H1 (cell line): ENCODE results near the gene BBS7. TPM values are rescaled to one million over a fixed set of nuclear protein-coding genes. Genes with fewer than 3 reads are reported as not detected.

Source experiments
- CTCF ChIA-PET: fragments of 300-600 bp; sonication (Branson Sonifier 250); formaldehyde crosslinking; loops from one replicate; lab custom pipeline; 2021; ENCODE audit not compliant: partially characterized antibody; lab: Charles Lee
- POLR2A ChIA-PET: fragments of 300-600 bp; sonication (Branson Sonifier 250); formaldehyde crosslinking; loops from one replicate; lab custom pipeline; 2021; ENCODE audit warnings: inconsistent platforms; ENCODE audit not compliant: partially characterized antibody; lab: Charles Lee
- DNase-seq, 2 experiments: peaks; one replicate each; pipeline versions ENCODE4 v3.0.0 to v3.0.0-alpha.2; 2010 to 2022; ENCODE audit warnings: low spot score in 2 of 2, low read depth in 1 of 2, mixed read lengths in 1 of 2
- FAIRE-seq: peaks from 2 replicates; lab custom pipeline; 2011; peaks lifted over from hg19 to GRCh38; lab: Jason Lieb, UNC
- H2AFZ ChIP-seq: 2 replicates; pipeline ENCODE4 v1.8.1; 2012; ENCODE audit warnings: low read length, inconsistent platforms
- H2AK5ac ChIP-seq: 2 replicates; pipeline ENCODE4 v1.6.1; 2013; ENCODE audit warnings: low read depth, low read length
- H2BK120ac ChIP-seq: replicated peaks from 2 replicates; pipeline ENCODE3; 2013; ENCODE audit warnings: low read depth, low read length, inconsistent platforms
- H2BK12ac ChIP-seq: 2 replicates; pipeline ENCODE4 v1.6.1; 2013; ENCODE audit warnings: low read depth, low read length
- H2BK15ac ChIP-seq: 2 replicates; pipeline ENCODE4 v1.6.1; 2013; ENCODE audit warnings: low read length
- H2BK20ac ChIP-seq: 2 replicates; pipeline ENCODE4 v1.6.1; 2013; ENCODE audit warnings: low read length
- H2BK5ac ChIP-seq: 2 replicates; pipeline ENCODE4 v1.6.1; 2013; ENCODE audit warnings: low read depth, low read length
- H3K14ac ChIP-seq: 2 replicates; pipeline ENCODE4 v1.6.1; 2013; ENCODE audit warnings: inconsistent platforms; ENCODE audit not compliant: insufficient read length
- H3K18ac ChIP-seq: 2 replicates; pipeline ENCODE4 v1.6.1; 2013; ENCODE audit warnings: low read length; ENCODE audit errors: extremely low read depth
- H3K23ac ChIP-seq: 2 replicates; pipeline ENCODE4 v1.6.1; 2013; ENCODE audit warnings: inconsistent platforms; ENCODE audit not compliant: insufficient read length
- H3K23me2 ChIP-seq: 2 replicates; pipeline ENCODE4 v1.6.1; 2013; ENCODE audit warnings: low read depth, low read length
- H3K27ac ChIP-seq: 2 replicates; pipeline ENCODE4 v1.6.1; 2011; ENCODE audit warnings: low read depth, low read length, inconsistent platforms
- H3K27me3 ChIP-seq, 4 experiments: replicated peaks in 1 of 4; 1 replicate in 1 of 4; 2 replicates in 3 of 4; pipeline versions ENCODE4 v1.6.1 to v1.8.1; 2011 to 2013; ENCODE audit warnings: low read length in 3 of 4, mild to moderate bottlenecking in 3 of 4, inconsistent platforms in 2 of 4, mixed read lengths in 2 of 4, moderate library complexity in 1 of 4; ENCODE audit not compliant: control insufficient read depth in 3 of 4, insufficient read depth in 3 of 4; ENCODE audit errors: extremely low read depth in 1 of 4
- H3K36me3 ChIP-seq, 4 experiments: 2 replicates each; pipeline versions ENCODE4 v1.6.1 to v1.8.1; 2011 to 2013; ENCODE audit warnings: mild to moderate bottlenecking in 4 of 4, low read length in 3 of 4, moderate library complexity in 2 of 4, control low read depth in 1 of 4, inconsistent platforms in 1 of 4; ENCODE audit not compliant: insufficient read depth in 4 of 4, control insufficient read depth in 2 of 4
- H3K4ac ChIP-seq: replicated peaks from 2 replicates; pipeline ENCODE3; 2013; ENCODE audit warnings: low read length, low read depth, mixed read lengths, inconsistent platforms; ENCODE audit not compliant: insufficient read length
- H3K4me1 ChIP-seq, 4 experiments: replicated peaks in 1 of 4; 1 replicate in 1 of 4; 2 replicates in 3 of 4; pipeline versions ENCODE4 v1.6.1 to v1.8.1; 2011 to 2013; ENCODE audit warnings: low read length in 3 of 4, inconsistent platforms in 2 of 4, mixed read lengths in 1 of 4; ENCODE audit not compliant: insufficient read depth in 4 of 4, control insufficient read depth in 3 of 4
- H3K4me2 ChIP-seq, 2 experiments: 2 replicates each; pipeline versions ENCODE4 v1.6.1 to v1.8.1; 2011 to 2013; ENCODE audit warnings: low read depth in 2 of 2, low read length in 2 of 2, control low read depth in 1 of 2, inconsistent platforms in 1 of 2, mild to moderate bottlenecking in 1 of 2; ENCODE audit not compliant: insufficient read depth in 1 of 2
- H3K4me3 ChIP-seq, 4 experiments: fragments of 200-600, 300-600 bp in 1 of 4; sonication (generic), shearing (Covaris generic), sonication (Bioruptor Twin) in 1 of 4; 2 replicates each; pipeline versions ENCODE4 v1.5.1 to v1.8.1; 2011 to 2016; ENCODE audit warnings: low read length in 4 of 4, low read depth in 3 of 4, control low read depth in 2 of 4, inconsistent platforms in 2 of 4, mild to moderate bottlenecking in 2 of 4, mixed read lengths in 1 of 4, moderate library complexity in 1 of 4; ENCODE audit not compliant: insufficient read depth in 2 of 4; ENCODE audit errors: extremely low read depth in 1 of 4
- H3K56ac ChIP-seq: replicated peaks from 2 replicates; pipeline ENCODE3; 2013; ENCODE audit warnings: low read depth, mild to moderate bottlenecking, mixed read lengths, low read length, inconsistent platforms; ENCODE audit not compliant: insufficient read length
- H3K79me1 ChIP-seq: 2 replicates; pipeline ENCODE4 v1.6.1; 2013; ENCODE audit warnings: low read depth, low read length, control low read depth
- H3K79me2 ChIP-seq, 2 experiments: 2 replicates each; pipeline versions ENCODE4 v1.6.1 to v1.8.1; 2012 to 2013; ENCODE audit warnings: low read length in 2 of 2, mild to moderate bottlenecking in 2 of 2, inconsistent platforms in 1 of 2; ENCODE audit not compliant: insufficient read depth in 2 of 2, control insufficient read depth in 1 of 2
- H3K9ac ChIP-seq, 4 experiments: replicated peaks in 1 of 4; 1 replicate in 1 of 4; 2 replicates in 3 of 4; pipeline versions ENCODE4 v1.6.1 to v1.8.1; 2011 to 2013; ENCODE audit warnings: low read depth in 3 of 4, low read length in 3 of 4, control low read depth in 2 of 4, mild to moderate bottlenecking in 2 of 4, moderate library complexity in 2 of 4, inconsistent platforms in 1 of 4; ENCODE audit errors: extremely low read depth in 1 of 4
- H3K9me3 ChIP-seq, 2 experiments: 2 replicates each; pipeline versions ENCODE4 v1.6.1 to v1.8.1; 2012 to 2013; ENCODE audit warnings: mild to moderate bottlenecking in 2 of 2, moderate library complexity in 2 of 2, control low read depth in 1 of 2, inconsistent platforms in 1 of 2, low read depth in 1 of 2, low read length in 1 of 2, mixed read lengths in 1 of 2; ENCODE audit not compliant: insufficient read depth in 2 of 2
- H4K20me1 ChIP-seq, 2 experiments: replicated peaks in 1 of 2; 2 replicates each; pipeline versions ENCODE3 to v1.8.1; 2011 to 2013; ENCODE audit warnings: inconsistent platforms in 2 of 2, low read length in 2 of 2, mild to moderate bottlenecking in 1 of 2; ENCODE audit not compliant: insufficient read depth in 2 of 2, control insufficient read depth in 1 of 2
- H4K5ac ChIP-seq: 2 replicates; pipeline ENCODE4 v1.6.1; 2013; ENCODE audit warnings: low read length, low read depth, mixed read lengths, inconsistent platforms; ENCODE audit not compliant: insufficient read length
- H4K8ac ChIP-seq: 2 replicates; pipeline ENCODE4 v1.8.0; 2013; ENCODE audit warnings: mild to moderate bottlenecking, moderate library complexity, low read length, inconsistent platforms; ENCODE audit not compliant: insufficient read depth; ENCODE audit errors: extremely low read depth
- H4K91ac ChIP-seq: replicated peaks from 2 replicates; pipeline ENCODE3; 2013; ENCODE audit warnings: low read length, mixed read lengths, inconsistent platforms; ENCODE audit not compliant: insufficient read length
- EP300 ChIP-seq, 2 experiments: IDR thresholded peaks; 1 replicate in 1 of 2; 2 replicates in 1 of 2; pipeline ENCODE4 v1.6.1; 2011 to 2012; ENCODE audit warnings: low read depth in 2 of 2, low read length in 2 of 2, mild to moderate bottlenecking in 2 of 2, borderline replicate concordance in 1 of 2, inconsistent platforms in 1 of 2, moderate library complexity in 1 of 2
- POLR2AphosphoS5 ChIP-seq: IDR thresholded peaks from 2 replicates; pipeline ENCODE4 v1.6.1; 2011; ENCODE audit warnings: low read depth, low read length
- SIX5 ChIP-seq: IDR thresholded peaks from 2 replicates; pipeline ENCODE4 v1.6.1; 2011; ENCODE audit warnings: mild to moderate bottlenecking, low read depth, low read length
- SRF ChIP-seq: IDR thresholded peaks from 2 replicates; pipeline ENCODE4 v1.6.1; 2011; ENCODE audit warnings: mild to moderate bottlenecking, low read depth, low read length, moderate library complexity
- WGBS, 2 experiments: shearing (Covaris generic) in 1 of 2; methylation state at CpG; one replicate each; pipeline versions ENCODE4 v1.1.6 to v1.1.7; 2013 to 2015; ENCODE audit warnings: low lambda C conversion rate in 2 of 2, mixed read lengths in 2 of 2, inconsistent platforms in 1 of 2, low coverage in 1 of 2, missing lambda C conversion rate in 1 of 2; ENCODE audit not compliant: insufficient replicate concordance in 2 of 2, insufficient coverage in 1 of 2, insufficient read length in 1 of 2; ENCODE audit errors: extremely low coverage in 1 of 2, missing lambda C conversion rate in 1 of 2; 5-methylcytosine and 5-hydroxymethylcytosine counted together
- polyA plus RNA-seq, 7 experiments: library from polyadenylated mRNA; depleted of rRNA in 3 of 7; stranded (reverse) in 5 of 7; unstranded in 2 of 7; fragments of >200 nt in 5 of 7; fragments of 200-250 nt in 2 of 7; gene quantifications; 1 replicate in 5 of 7; 2 replicates in 1 of 7; 4 replicates in 1 of 7; pipeline versions ENCODE4 v1.2.1 to v1.2.3, GENCODE V29; 2011 to 2013; ENCODE audit warnings: missing spikeins in 2 of 7, mixed read lengths in 2 of 7
- total RNA-seq: library from RNA; stranded (reverse); fragmentation: NEBNext Ultra II Directional; extraction: Animal tissue kit (Norgen Biotek cat#: 25700); gene quantifications from 2 replicates; pipeline ENCODE4 v1.2.1, GENCODE V29; 2021
- TF ChIP-seq, protein P1 (sequence below): IDR thresholded peaks from 2 replicates; pipeline ENCODE4 v1.6.1; 2011; ENCODE audit warnings: low read depth, mild to moderate bottlenecking, low read length; ENCODE audit not compliant: insufficient read depth

The BBS7 gene
- total and polyA plus RNA-seq, 2 of the 8 experiments (the other 6 are each of a cell fraction or from before 2014, with no cell fraction given): 16.6 to 21.5 TPM

DNA sequence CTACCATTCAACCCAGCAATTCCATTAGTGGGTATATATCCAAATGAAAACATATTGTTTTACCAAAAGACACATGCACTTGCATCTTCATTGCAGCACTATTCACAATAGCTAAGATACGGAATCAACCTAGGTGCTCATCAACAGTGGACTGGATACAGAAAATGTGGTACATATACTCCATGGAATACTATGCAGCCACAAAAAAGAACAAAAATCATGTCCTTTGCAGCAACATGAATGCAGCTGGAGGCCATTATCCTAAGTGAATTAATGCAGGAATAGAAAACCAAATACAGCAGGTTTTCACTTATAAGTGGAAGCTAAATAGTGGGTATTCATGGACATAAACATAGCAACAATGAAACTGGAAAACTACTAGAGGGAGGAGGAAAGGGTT, 38.1 kb upstream of the BBS7 start:
- FAIRE-seq: no peak
- H3K23me2 ChIP-seq: no peaks in the 10 kb centered on the region
- no peak overlapping the region for H3K4me3 ChIP-seq
- H2BK5ac ChIP-seq: no peak overlapping the region
- no peak overlapping the region for H4K5ac ChIP-seq
- H2BK15ac ChIP-seq: no peak overlapping the region
- 86% methylated on average over 1 of the region's 1 CpG; no CpG with 5 or more reads in 1 of the 2 experiments for WGBS, 2 experiments
- H3K4me2 ChIP-seq: no peak overlapping the region
- CTCF ChIA-PET: interaction anchor here (0.6 kb wide), 1 partner anchor 807 kb away, joined by 3 read pairs; no protein-coding TSS in a partner anchor
- POLR2A ChIA-PET: no interaction called here
- no peak overlapping the region for H3K27ac ChIP-seq
- no peak overlapping the region for H3K18ac ChIP-seq
- H2AK5ac ChIP-seq: no peak overlapping the region
- no peaks in the 10 kb centered on the region for H3K79me1 ChIP-seq
- no peaks in the 10 kb centered on the region for H3K9me3 ChIP-seq
- H3K79me2 ChIP-seq: no peaks in the 10 kb centered on the region
- no peak overlapping the region for H3K23ac ChIP-seq
- no peak overlapping the region for H4K8ac ChIP-seq
- H3K56ac ChIP-seq: no peak overlapping the region
- no peaks in the 10 kb centered on the region for H4K20me1 ChIP-seq
- no peak overlapping the region for H3K9ac ChIP-seq
- no peaks in the 10 kb centered on the region for H3K27me3 ChIP-seq
- H2BK12ac ChIP-seq: no peak overlapping the region
- no peak for DNase-seq
- no peaks in the 10 kb centered on the region for H3K36me3 ChIP-seq
- H4K91ac ChIP-seq: no peak overlapping the region
- peaks cover 0 to 3% (median 0%) of the 10 kb centered on the region in 4 experiments; a peak in 1 of 7 replicates for H3K4me1 ChIP-seq
- no peak overlapping the region for H3K4ac ChIP-seq
- no peak overlapping the region for H2BK120ac ChIP-seq
- no peak overlapping the region for H3K14ac ChIP-seq
- no peak overlapping the region for H2BK20ac ChIP-seq
- no peak overlapping the region for H2AFZ ChIP-seq
- TF ChIP-seq SIX5 (no peak), EP300 (IDR thresholded peaks at IDR 0.05; ENCODE audit: borderline replicate concordance in 1 of 2, low read depth in 2 of 2, low read length in 2 of 2) (no peak), SRF (no peak), POLR2AphosphoS5 (no peak)
- TF ChIP-seq, protein P1, sequence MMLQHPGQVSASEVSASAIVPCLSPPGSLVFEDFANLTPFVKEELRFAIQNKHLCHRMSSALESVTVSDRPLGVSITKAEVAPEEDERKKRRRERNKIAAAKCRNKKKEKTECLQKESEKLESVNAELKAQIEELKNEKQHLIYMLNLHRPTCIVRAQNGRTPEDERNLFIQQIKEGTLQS: no peak
